CD4-positive, alpha-beta T cell treated with Interleukin-10 for 1 hour (primary cell): ENCODE measurements around the gene BCAN.

ENCODE experiments used
- DNase-seq: peaks from one replicate; pipeline ENCODE4 v3.0.0-alpha.2; 2020

BCAN gene

DNA sequence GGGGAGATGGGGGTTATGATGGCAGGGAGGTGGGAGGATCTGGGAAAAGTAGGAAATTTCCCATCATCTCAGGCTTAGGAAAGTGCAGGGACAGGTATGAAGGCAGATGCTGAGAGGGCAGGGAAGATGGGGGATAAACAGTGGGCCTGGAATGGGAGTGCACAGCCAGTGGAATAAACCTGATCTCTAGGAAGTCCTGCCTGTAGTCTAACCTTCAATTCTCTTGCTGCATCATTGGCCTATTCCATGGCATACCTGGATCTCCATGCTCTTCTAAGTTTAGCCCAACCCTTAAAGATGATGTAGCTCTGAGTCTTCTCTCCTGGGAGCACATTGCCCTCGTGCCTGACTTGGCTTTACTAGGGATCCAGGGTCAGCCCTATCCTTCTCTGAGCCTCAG is 2.7 kb downstream of the BCAN start:
- DNase-seq = no peak

DNA sequence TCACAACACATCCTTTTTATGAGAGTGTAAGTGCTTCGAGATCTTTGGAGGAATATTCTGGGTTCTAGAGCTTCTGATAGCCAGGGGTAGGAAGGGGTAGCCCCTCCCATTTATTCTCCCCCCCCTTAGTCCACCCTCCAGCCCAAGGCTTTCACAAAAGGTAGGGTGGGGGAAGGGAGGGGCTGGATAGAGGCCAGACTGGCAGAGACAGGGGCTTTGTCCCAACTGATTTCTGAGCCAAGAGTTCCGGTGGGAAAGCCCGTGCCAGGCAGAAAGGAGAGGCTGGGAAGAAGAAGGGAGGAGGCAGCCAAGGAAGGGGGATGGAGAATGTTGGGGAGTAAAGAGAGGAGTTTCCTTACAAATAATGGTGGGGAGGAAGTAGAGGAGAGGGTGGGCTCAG is 3.1 kb downstream of the BCAN start:
- no peak for DNase-seq

DNA sequence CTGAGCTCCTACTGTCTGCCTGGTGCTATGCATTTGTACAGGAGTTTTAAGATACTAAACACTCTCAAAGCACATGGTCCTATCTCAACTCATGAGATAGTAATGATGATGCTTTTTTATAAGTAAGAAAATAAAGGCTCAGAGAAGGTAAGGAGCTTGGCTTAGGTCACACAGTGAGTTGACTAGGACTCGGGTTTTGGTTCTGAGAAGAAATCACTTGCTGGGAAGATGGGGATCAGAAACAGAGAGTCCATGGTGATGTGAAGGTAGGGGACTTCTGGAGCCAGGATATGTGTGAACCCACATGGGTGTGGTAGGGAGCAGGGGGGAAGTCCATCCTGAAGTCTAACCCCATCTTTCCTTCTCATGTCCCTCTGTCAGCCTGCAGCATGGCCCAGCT is 3.7 kb downstream of the BCAN start:
- no peak for DNase-seq

GRCh38 chr1:156646738-156647211 is 4.9 kb downstream of the BCAN start:
- DNase-seq = no peak

DNA sequence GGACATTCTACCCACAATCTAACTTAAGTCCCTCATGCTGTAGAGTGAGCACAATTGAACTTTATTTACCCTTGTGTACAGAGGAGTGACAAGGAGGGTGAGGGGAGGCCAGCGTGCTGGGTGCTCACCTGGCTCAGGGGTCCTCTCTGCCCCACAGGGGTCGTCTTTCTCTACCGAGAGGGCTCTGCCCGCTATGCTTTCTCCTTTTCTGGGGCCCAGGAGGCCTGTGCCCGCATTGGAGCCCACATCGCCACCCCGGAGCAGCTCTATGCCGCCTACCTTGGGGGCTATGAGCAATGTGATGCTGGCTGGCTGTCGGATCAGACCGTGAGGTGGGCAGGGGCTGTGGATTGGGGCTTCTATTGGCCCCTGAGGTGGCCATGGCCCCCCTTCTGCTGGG is 5.4 kb downstream of the BCAN start:
- DNase-seq = no peak

GRCh38 chr1:156648496-156648895 is 6.6 kb downstream of the BCAN start:
- DNase-seq = no peak

GRCh38 chr1:156648951-156649350 is 7.0 kb downstream of the BCAN start:
- DNase-seq = no peak

GRCh38 chr1:156652131-156652991 is 10.4 kb downstream of the BCAN start:
- DNase-seq = no peak

GRCh38 chr1:156652992-156653355 is 11.1 kb downstream of the BCAN start:
- DNase-seq = no peak

- DNase-seq = no peak
Observed at GRCh38 chr1:156654700-156655099, 12.8 kb downstream of the BCAN start.

- no peak for DNase-seq
Observed at GRCh38 chr1:156655151-156655903, 13.4 kb downstream of the BCAN start.

DNA sequence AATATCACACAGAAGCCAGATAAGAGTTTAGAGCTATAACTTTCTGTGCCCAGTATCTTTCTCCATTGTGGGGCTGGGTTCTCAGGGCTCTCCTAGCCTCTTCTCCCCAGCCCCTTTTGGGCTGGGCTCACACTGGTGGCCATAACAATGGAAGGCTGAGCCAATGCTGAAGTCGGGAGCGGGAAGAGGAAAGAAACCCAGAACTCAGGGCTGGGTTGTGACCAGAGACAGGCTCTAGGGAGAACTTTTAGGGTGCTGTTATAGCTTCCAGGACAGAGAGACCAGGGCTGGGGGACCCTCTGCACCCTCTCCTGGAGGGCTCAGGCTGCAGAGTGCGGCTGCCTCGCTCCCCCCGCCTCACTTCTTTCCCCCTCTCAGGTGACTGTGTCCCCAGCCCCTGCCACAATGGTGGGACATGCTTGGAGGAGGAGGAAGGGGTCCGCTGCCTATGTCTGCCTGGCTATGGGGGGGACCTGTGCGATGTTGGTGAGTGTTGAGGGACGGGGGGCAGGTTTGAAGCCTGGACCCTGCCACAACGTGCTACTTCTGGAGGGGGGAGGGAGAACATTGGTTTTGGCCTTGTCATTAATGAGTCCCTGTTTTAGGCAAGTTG is 14.1 kb downstream of the BCAN start:
- DNase-seq = no peak

- DNase-seq = peak; percentile 79
Observed at GRCh38 chr1:156656806-156657740, 15.2 kb downstream of the BCAN start.

DNA sequence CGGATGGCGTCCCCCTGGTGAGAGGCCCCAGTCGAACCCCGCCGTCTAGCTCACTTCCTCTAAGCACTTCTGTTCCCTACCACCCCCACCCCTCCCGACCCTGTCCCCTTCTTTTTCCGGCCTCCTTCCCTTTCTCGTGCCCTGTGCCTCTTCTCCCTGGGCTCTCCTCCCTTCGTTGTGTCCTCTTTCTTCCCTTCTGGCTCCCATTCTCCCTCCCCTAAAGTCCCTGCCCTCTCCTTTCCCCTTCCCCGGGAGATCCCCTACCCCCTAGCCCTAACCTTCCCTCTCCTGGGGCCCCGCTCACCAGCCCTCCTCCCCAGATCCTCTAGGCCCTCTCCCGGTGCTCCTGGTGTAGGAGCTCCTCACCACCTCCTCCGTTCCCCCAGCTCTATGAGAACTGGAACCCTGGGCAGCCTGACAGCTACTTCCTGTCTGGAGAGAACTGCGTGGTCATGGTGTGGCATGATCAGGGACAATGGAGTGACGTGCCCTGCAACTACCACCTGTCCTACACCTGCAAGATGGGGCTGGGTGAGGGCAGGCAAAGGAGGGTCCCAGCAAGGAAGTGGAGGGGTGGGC is 15.9 kb downstream of the BCAN start:
- no peak for DNase-seq

DNA sequence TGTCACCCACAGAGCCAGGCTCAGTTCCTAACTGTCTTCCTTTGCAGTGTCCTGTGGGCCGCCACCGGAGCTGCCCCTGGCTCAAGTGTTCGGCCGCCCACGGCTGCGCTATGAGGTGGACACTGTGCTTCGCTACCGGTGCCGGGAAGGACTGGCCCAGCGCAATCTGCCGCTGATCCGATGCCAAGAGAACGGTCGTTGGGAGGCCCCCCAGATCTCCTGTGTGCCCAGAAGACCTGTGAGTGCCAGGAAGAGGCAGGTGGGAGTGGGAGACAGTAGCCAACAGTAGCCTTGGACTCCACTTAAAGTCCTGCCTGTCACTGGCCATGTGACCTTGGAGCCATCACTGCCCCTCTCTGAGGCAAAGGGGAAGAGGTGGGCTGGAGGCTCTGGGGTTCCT is 16.6 kb downstream of the BCAN start:
- DNase-seq = no peak

- DNase-seq = no peak
Observed at GRCh38 chr1:156658945-156659574, 17.1 kb downstream of the BCAN start.

- no peak for DNase-seq
Observed at GRCh38 chr1:156659661-156659987, 17.7 kb downstream of the BCAN start.

- peak; percentile 92 for DNase-seq
Observed at GRCh38 chr1:156659988-156660751, 18.3 kb downstream of the BCAN start.

- DNase-seq = no peak
Observed at GRCh38 chr1:156660752-156661112, 18.8 kb downstream of the BCAN start.

- DNase-seq = no peak
Observed at GRCh38 chr1:156662005-156662799, 20.3 kb downstream of the BCAN start.

- no peak for DNase-seq
Observed at GRCh38 chr1:156662800-156663055, 20.8 kb downstream of the BCAN start.
